ENCODE data around the gene PNP.

Gene PNP

GRCh38 chr14:20428010-20428365, 41.2 kb upstream of the PNP start:
- TF ChIP-seq EZH2 (IDR thresholded peaks at IDR 0.05; ENCODE audit: borderline replicate concordance, low read depth, low read length, severe bottlenecking) (no peak), CTCF (IDR thresholded peaks at IDR 0.05; ENCODE audit: borderline replicate concordance, extremely low read depth, low read length, poor library complexity, severe bottlenecking) (no peak)
- Histone ChIP-seq H3K36me3 (ENCODE audit: insufficient read depth, low read length) (no peaks in the 10 kb centered on the region), H3K9ac (ENCODE audit: low read depth, low read length) (peak overlapping the region; percentile 34), H3K27ac (ENCODE audit: low read length) (peak overlapping the region; percentile 74), H3K4me1 (ENCODE audit: insufficient read depth, low read length) (peaks cover 16% of the 10 kb centered on the region), H3K4me3 (ENCODE audit: low read depth in 1 of 2, low read length in 2 of 2) (no peak overlapping the region), H4K20me1 (ENCODE audit: insufficient read depth, low read length) (no peaks in the 10 kb centered on the region), H2AFZ (ENCODE audit: low read depth, low read length) (peak overlapping the region; percentile 61; the same call in 1 of the 2 replicates), H3K27me3 (ENCODE audit: insufficient read depth, low read length, poor library complexity) (no peaks in the 10 kb centered on the region), H3K9me3 (ENCODE audit: insufficient read depth, low read length, severe bottlenecking) (no peaks in the 10 kb centered on the region), H3K79me2 (ENCODE audit: insufficient read depth, low read length) (no peaks in the 10 kb centered on the region), H3K4me2 (ENCODE audit: insufficient read depth, low read length) (peak overlapping the region; percentile 39)
- ATAC-seq (ENCODE audit: insufficient read depth, low read depth) (peak; percentile 30; the same call in 2 of the 3 replicates), DNase-seq (no peak)

- Histone ChIP-seq H3K9ac (ENCODE audit: low read depth, low read length) (no peak overlapping the region), H3K27ac (ENCODE audit: low read length) (no peak overlapping the region), H3K79me2 (ENCODE audit: insufficient read depth, low read length) (no peaks in the 10 kb centered on the region), H3K9me3 (ENCODE audit: insufficient read depth, low read length, severe bottlenecking) (no peaks in the 10 kb centered on the region), H4K20me1 (ENCODE audit: insufficient read depth, low read length) (no peaks in the 10 kb centered on the region), H3K4me2 (ENCODE audit: insufficient read depth, low read length) (no peak overlapping the region), H3K27me3 (ENCODE audit: insufficient read depth, low read length, poor library complexity) (no peaks in the 10 kb centered on the region), H3K36me3 (ENCODE audit: insufficient read depth, low read length) (no peaks in the 10 kb centered on the region), H3K4me1 (ENCODE audit: insufficient read depth, low read length) (peaks cover 16% of the 10 kb centered on the region), H3K4me3 (ENCODE audit: low read depth in 1 of 2, low read length in 2 of 2) (no peak overlapping the region), H2AFZ (ENCODE audit: low read depth, low read length) (no peak overlapping the region; the same call in 1 of the 2 replicates)
- TF ChIP-seq EZH2 (IDR thresholded peaks at IDR 0.05; ENCODE audit: borderline replicate concordance, low read depth, low read length, severe bottlenecking): no peak
- TF ChIP-seq CTCF (IDR thresholded peaks at IDR 0.05; ENCODE audit: borderline replicate concordance, extremely low read depth, low read length, poor library complexity, severe bottlenecking): no peak
- DNase-seq: no peak
- ATAC-seq (ENCODE audit: insufficient read depth, low read depth): no peak
Observed at GRCh38 chr14:20428802-20429201, 40.4 kb upstream of the PNP start.

GRCh38 chr14:20429801-20430669, 39.2 kb upstream of the PNP start:
- no peaks in the 10 kb centered on the region for H3K27me3 ChIP-seq (ENCODE audit: insufficient read depth, low read length, poor library complexity)
- H3K4me2 ChIP-seq (ENCODE audit: insufficient read depth, low read length): no peak overlapping the region
- no peak overlapping the region for H3K27ac ChIP-seq (ENCODE audit: low read length)
- DNase-seq (no peak), ATAC-seq (ENCODE audit: insufficient read depth, low read depth) (no peak)
- no peaks in the 10 kb centered on the region for H4K20me1 ChIP-seq (ENCODE audit: insufficient read depth, low read length)
- H2AFZ ChIP-seq (ENCODE audit: low read depth, low read length): no peak overlapping the region
- H3K9ac ChIP-seq (ENCODE audit: low read depth, low read length): no peak overlapping the region
- H3K36me3 ChIP-seq (ENCODE audit: insufficient read depth, low read length): no peaks in the 10 kb centered on the region
- TF ChIP-seq EZH2 (IDR thresholded peaks at IDR 0.05; ENCODE audit: borderline replicate concordance, low read depth, low read length, severe bottlenecking): no peak
- TF ChIP-seq CTCF (IDR thresholded peaks at IDR 0.05; ENCODE audit: borderline replicate concordance, extremely low read depth, low read length, poor library complexity, severe bottlenecking): no peak
- no peaks in the 10 kb centered on the region for H3K79me2 ChIP-seq (ENCODE audit: insufficient read depth, low read length)
- H3K4me1 ChIP-seq (ENCODE audit: insufficient read depth, low read length): peaks cover 16% of the 10 kb centered on the region
- H3K4me3 ChIP-seq (ENCODE audit: low read depth in 1 of 2, low read length in 2 of 2): no peak overlapping the region
- H3K9me3 ChIP-seq (ENCODE audit: insufficient read depth, low read length, severe bottlenecking): no peaks in the 10 kb centered on the region

Data from DND-41 (cell line).